AG04450 (cell line): ENCODE measurements around the gene DAAM2. TPM values are rescaled to one million over a fixed set of nuclear protein-coding genes. Genes with fewer than 3 reads are reported as not detected.

Source experiments
- CTCF ChIA-PET: fragments of 300-600, 350-600 bp; formaldehyde crosslinking; extraction: SDS; loops from one replicate; lab custom pipeline; 2022; ENCODE audit warnings: antibody characterized with exemption, inconsistent platforms; lab: Charles Lee
- POLR2A ChIA-PET: fragments of 350-600 bp; formaldehyde crosslinking; extraction: SDS; loops from one replicate; lab custom pipeline; 2021; ENCODE audit warnings: antibody characterized with exemption, inconsistent platforms; lab: Yijun Ruan, JAX
- DNase-seq: peaks from one replicate; pipeline ENCODE4 v3.0.0-alpha.2; 2011; ENCODE audit warnings: low read depth, low spot score
- H3K27ac ChIP-seq: one replicate; pipeline ENCODE4 v1.5.1; 2012; ENCODE audit warnings: low read depth, low read length, control low read depth
- H3K27me3 ChIP-seq: one replicate; pipeline ENCODE4 v1.6.0; 2012; ENCODE audit warnings: low read length; ENCODE audit not compliant: control insufficient read depth, insufficient read depth
- H3K4me3 ChIP-seq: 2 replicates; pipeline ENCODE4 v1.5.1; 2011; ENCODE audit warnings: mild to moderate bottlenecking, low read depth, low read length, control low read depth
- H3K9me3 ChIP-seq: 2 replicates; pipeline ENCODE4 v1.5.1; 2012; ENCODE audit warnings: low read length; ENCODE audit not compliant: control insufficient read depth, insufficient read depth
- CTCF ChIP-seq: IDR thresholded peaks from 2 replicates; pipeline ENCODE4 v1.5.1; 2011; ENCODE audit warnings: low read depth, low read length, control low read depth, inconsistent platforms
- polyA plus RNA-seq: library from polyadenylated mRNA; depleted of rRNA; stranded (reverse); fragments of >200 nt; gene quantifications from 2 replicates; pipeline ENCODE4 v1.2.3, GENCODE V29; 2011

Gene DAAM2
- polyA plus RNA-seq, 1 experiment = 2.9 TPM

GRCh38 chr6:39893286-39893685 is 101.1 kb downstream of the DAAM2 start:
- no peaks in the 10 kb centered on the region for H3K27me3 ChIP-seq
- no peak for TF ChIP-seq CTCF
- CTCF ChIA-PET = interaction anchor here (0.6 to 10.9 kb wide), 18 partner anchors 10 to 534 kb away, joined by 3 to 180 read pairs (median 4); partner anchors contain the start of gene DAAM2
- H3K9me3 ChIP-seq = no peaks in the 10 kb centered on the region
- H3K27ac ChIP-seq = no peak overlapping the region
- H3K4me3 ChIP-seq = no peak overlapping the region
- no peak for DNase-seq
- POLR2A ChIA-PET = no interaction called here

GRCh38 chr6:39896701-39897100 is 104.5 kb downstream of the DAAM2 start:
- Histone ChIP-seq H3K27ac (no peak overlapping the region), H3K4me3 (no peak overlapping the region), H3K9me3 (no peaks in the 10 kb centered on the region), H3K27me3 (no peaks in the 10 kb centered on the region)
- DNase-seq = no peak
- ChIA-PET CTCF (interaction anchor here (0.8 to 10.9 kb wide), 2 partner anchors 31 to 548 kb away, joined by 3 to 180 read pairs; no protein-coding TSS in a partner anchor), POLR2A (no interaction called here)
- no peak for TF ChIP-seq CTCF

GRCh38 chr6:39897698-39898097 is 105.5 kb downstream of the DAAM2 start:
- POLR2A ChIA-PET = no interaction called here
- CTCF ChIA-PET = interaction anchor here (0.6 to 10.9 kb wide), 2 partner anchors 32 to 106 kb away, joined by 3 to 180 read pairs; no protein-coding TSS in a partner anchor

GRCh38 chr6:39898625-39899024 is 106.4 kb downstream of the DAAM2 start:
- Histone ChIP-seq H3K27me3 (no peaks in the 10 kb centered on the region), H3K4me3 (no peak overlapping the region), H3K27ac (no peak overlapping the region), H3K9me3 (no peaks in the 10 kb centered on the region)
- no peak for TF ChIP-seq CTCF
- ChIA-PET POLR2A (no interaction called here), CTCF (no interaction called here)
- no peak for DNase-seq

More at GRCh38 chr6:39897698-39898097, 105.5 kb downstream of the DAAM2 start:
- no peak for DNase-seq
- no peaks in the 10 kb centered on the region for H3K9me3 ChIP-seq
- H3K4me3 ChIP-seq = no peak overlapping the region
- no peak for TF ChIP-seq CTCF
- H3K27me3 ChIP-seq = no peaks in the 10 kb centered on the region
- no peak overlapping the region for H3K27ac ChIP-seq

GRCh38 chr6:39899554-39900295 is 107.5 kb downstream of the DAAM2 start:
- H3K4me3 ChIP-seq = no peak overlapping the region
- H3K27ac ChIP-seq = no peak overlapping the region
- TF ChIP-seq CTCF = no peak
- H3K9me3 ChIP-seq = no peaks in the 10 kb centered on the region
- POLR2A ChIA-PET = interaction anchor here (1.2 kb wide), 1 partner anchor 20 kb away, joined by 3 read pairs; no protein-coding TSS in a partner anchor
- no peak for DNase-seq
- CTCF ChIA-PET = interaction anchor here (0.9 to 1.6 kb wide), 2 partner anchors 34 to 35 kb away, joined by 3 to 5 read pairs; no protein-coding TSS in a partner anchor
- H3K27me3 ChIP-seq = no peaks in the 10 kb centered on the region
